Glomerular endothelial cell (primary cell): ENCODE measurements around the gene IGSF21. TPM values are rescaled to one million over a fixed set of nuclear protein-coding genes. Genes with fewer than 3 reads are reported as not detected.

Experiments used
- DNase-seq: peaks from one replicate; pipeline ENCODE4 v3.0.0-alpha.2; 2011; ENCODE audit warnings: low read depth, low spot score; ENCODE audit errors: extremely low read depth
- total RNA-seq: library from RNA; depleted of rRNA; stranded (reverse); fragments of >200 nt; gene quantifications from 2 replicates; pipeline ENCODE4 v1.2.3, GENCODE V29; 2015

Gene IGSF21
- total RNA-seq, 1 donor from 2014 or later: not detected

DNA sequence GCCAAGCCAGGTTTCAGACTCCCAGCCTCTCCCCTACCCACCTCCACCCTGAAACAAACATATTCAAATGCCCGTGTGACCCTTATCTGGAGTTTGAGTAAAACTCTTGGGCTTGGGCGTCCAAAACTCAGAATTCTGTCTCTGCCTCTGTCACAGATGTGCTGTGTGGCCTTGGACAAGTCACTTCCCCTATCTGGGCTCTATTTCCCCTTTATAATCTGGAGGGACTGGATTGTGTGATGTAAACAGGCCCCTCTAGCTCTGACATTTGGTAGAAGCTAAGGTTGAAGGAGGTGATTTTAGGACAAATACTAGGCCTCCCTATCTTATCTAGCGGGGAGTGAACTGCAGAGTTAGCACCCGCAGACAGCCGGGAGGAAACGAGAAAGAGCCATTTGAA, 67.5 kb downstream of the IGSF21 start:
- DNase-seq: no peak

- DNase-seq: no peak
Observed at GRCh38 chr1:18175530-18176377, 68.2 kb downstream of the IGSF21 start.

GRCh38 chr1:18176619-18177018, 69.0 kb downstream of the IGSF21 start:
- DNase-seq: no peak

GRCh38 chr1:18178111-18178510, 70.5 kb downstream of the IGSF21 start:
- DNase-seq: no peak

GRCh38 chr1:18179009-18179408, 71.4 kb downstream of the IGSF21 start:
- no peak for DNase-seq

- no peak for DNase-seq
Observed at GRCh38 chr1:18182398-18183160, 75.0 kb downstream of the IGSF21 start.

DNA sequence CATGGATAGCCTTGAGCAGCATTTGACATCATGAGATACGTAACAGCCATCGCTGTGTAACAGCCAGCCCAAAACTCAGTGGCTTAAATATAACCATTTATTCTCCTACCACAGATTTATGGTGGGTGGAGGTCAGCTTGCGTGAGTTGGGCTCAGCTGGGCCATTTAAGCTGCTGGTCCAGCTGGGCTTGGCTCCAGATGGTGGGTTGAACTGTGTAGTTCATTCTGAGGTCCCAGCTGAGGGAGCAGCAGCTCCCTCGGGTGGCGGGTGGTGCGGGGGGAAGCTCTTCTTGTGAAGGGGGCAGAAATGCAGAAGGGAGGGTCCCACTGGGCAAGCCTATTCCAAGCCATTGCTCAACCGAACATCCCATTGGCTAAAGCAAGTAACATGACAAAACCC, 75.9 kb downstream of the IGSF21 start:
- DNase-seq: no peak

- DNase-seq: no peak
Observed at GRCh38 chr1:18187054-18187453, 79.5 kb downstream of the IGSF21 start.

- no peak for DNase-seq
Observed at GRCh38 chr1:18188820-18189517, 81.4 kb downstream of the IGSF21 start.

- no peak for DNase-seq
Observed at GRCh38 chr1:18190598-18190997, 83.0 kb downstream of the IGSF21 start.

GRCh38 chr1:18191037-18191436, 83.4 kb downstream of the IGSF21 start:
- DNase-seq: no peak

GRCh38 chr1:18191481-18192155, 84.0 kb downstream of the IGSF21 start:
- DNase-seq: no peak

DNA sequence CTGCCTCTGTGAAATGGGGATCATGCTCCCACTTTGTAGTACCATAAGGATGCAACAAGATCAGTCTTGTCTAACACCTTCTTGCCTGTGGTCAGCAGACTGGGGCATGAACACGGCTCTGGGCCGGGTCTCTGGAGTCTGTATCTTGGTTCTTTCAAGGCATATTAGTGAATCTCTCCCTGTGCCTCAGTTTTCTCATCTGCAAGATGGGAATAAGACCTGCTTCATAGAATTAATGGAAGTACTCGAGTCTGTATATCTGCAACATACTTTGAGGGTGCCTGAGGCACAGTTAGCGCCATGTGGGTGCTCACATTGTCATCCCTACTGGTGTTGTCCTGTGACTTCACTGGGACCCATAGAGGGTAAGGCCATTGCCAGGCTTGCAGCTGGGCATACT, 84.6 kb downstream of the IGSF21 start:
- no peak for DNase-seq

- no peak for DNase-seq
Observed at GRCh38 chr1:18192974-18193373, 85.4 kb downstream of the IGSF21 start.

DNA sequence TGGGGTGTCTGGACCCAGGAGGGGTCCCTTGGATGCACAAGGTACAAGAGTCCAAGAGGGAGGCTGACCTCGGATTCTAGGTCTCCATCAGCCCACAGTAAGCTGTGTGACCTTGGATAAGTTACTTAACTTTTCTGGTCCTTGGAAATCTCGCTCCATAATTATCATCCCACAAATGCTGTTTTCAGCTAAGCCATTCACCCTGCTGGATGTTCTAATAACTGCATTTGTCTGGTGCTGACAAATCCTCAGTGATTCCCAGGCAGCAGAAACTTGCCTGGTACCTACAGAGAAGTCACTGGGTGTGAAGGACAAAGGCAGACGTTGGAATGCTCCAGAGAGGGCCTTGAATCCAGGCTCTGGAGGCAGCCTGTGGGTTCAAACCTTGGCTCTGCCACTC, 89.7 kb downstream of the IGSF21 start:
- DNase-seq: no peak

DNA sequence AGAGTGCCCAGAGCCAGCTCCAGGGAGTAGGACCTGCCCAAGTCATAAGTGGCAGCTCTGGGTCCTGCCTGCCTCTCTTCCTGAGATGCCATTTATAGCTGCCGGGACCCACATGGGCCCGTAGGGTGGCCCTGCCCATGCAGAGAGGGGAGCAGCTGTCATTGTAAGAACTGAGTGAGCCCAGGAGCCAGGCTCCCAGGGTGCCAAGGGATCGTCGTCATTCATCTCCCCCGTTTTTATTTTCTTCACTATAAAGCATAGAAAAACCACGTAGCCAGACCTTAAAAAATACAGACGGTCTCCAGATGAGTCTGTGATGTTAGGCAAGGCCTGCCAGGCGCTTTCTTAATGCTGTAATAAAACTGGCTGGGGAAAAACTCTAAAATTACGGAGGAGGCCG, 90.7 kb downstream of the IGSF21 start:
- DNase-seq: no peak

DNA sequence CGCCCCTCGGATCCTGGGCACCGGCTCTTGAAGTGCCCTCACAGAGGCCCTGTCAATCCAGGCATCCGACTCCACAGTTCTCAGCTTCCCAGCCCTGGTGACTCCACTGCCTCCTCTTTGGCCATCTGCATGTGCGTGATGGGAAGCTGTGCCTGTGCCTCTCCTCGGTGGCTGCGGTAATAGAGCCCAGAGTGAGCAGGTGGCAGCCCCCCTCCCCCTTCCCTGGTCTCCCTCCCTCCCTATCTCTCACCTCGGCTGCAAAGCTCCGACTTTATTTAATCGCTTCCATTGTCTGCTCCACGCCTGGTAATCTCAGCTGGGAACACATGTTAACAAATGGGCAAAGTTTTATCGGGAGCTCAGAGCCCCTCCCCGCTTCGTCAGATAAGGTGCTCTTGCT, 91.9 kb downstream of the IGSF21 start:
- DNase-seq: no peak

DNA sequence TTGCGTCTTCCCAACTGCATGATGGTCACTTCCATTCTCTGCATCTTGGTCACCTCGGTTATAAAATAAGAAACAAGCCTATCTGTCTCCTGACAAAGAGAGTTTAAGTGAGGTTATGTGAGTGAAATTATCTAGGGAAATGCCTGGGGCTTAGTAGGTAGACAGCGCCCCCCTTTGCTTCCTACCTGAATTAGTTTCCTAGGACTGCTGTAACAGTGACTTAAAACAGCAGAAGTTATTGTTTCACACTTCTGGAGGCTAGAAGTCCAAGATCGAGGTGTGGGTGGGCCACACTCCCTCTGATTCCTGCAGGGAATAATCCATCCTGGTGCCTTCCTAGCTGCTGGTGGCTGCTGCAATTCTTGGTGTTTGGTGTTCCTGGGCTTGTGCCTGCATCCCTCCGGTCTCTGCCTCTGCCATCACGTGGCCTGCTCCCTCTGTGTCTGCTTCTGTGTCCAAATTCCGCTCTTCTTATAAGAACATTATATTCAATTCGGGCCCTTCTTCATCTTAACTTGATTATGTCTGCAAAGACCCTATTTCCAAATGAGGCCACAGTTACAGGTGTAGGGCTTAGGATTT, 92.6 kb downstream of the IGSF21 start:
- no peak for DNase-seq

GRCh38 chr1:18200918-18201317, 93.3 kb downstream of the IGSF21 start:
- no peak for DNase-seq

- DNase-seq: no peak
Observed at GRCh38 chr1:18201997-18202719, 94.6 kb downstream of the IGSF21 start.
